Neutrophil (primary cell): ENCODE data around the gene LILRB5.
"Not testable (repeated sequence)": the region's sequence is repeated elsewhere in the genome, so short reads cannot be mapped to it uniquely, and the experiment has no call there.

ENCODE experiments used
- H3K27ac ChIP-seq: fragments of 200-600 bp; sonication (generic); 2 replicates; pipeline ENCODE4 v1.5.1; 2016; ENCODE audit warnings: mild to moderate bottlenecking, moderate library complexity
- H3K27me3 ChIP-seq: fragments of 200-600 bp; sonication (generic); 2 replicates; pipeline ENCODE4 v1.6.0; 2016; ENCODE audit warnings: mild to moderate bottlenecking
- H3K36me3 ChIP-seq: fragments of 200-600 bp; sonication (generic); 2 replicates; pipeline ENCODE4 v1.5.1; 2017
- H3K4me1 ChIP-seq, 2 experiments: fragments of 200-600 bp in 1 of 2; sonication (generic) in 1 of 2; 1 replicate in 1 of 2; 2 replicates in 1 of 2; pipeline versions ENCODE4 v1.5.1 to v1.6.1; 2013 to 2016; ENCODE audit warnings: low read depth in 1 of 2, low read length in 1 of 2, mild to moderate bottlenecking in 1 of 2, moderate library complexity in 1 of 2; ENCODE audit not compliant: control insufficient read depth in 1 of 2, insufficient read depth in 1 of 2
- H3K4me3 ChIP-seq, 2 experiments: fragments of 200-600 bp in 1 of 2; sonication (generic) in 1 of 2; 1 replicate in 1 of 2; 2 replicates in 1 of 2; pipeline ENCODE4 v1.5.1; 2013 to 2016; ENCODE audit warnings: low read depth in 1 of 2, low read length in 1 of 2, mild to moderate bottlenecking in 1 of 2, moderate library complexity in 1 of 2
- H3K9me3 ChIP-seq: fragments of 200-600 bp; sonication (generic); 2 replicates; pipeline ENCODE4 v1.5.1; 2016
- TF ChIP-seq, protein P1 (sequence below): fragments of 200-600 bp; sonication (generic); IDR thresholded peaks from 2 replicates; pipeline ENCODE4 v1.5.1; 2016; ENCODE audit warnings: antibody characterized with exemption

LILRB5 gene

GRCh38 chr19:54248016-54248601 lies 9.0 kb downstream of the LILRB5 start:
- peak overlapping the region; percentile 33 to 41 for H3K4me3 ChIP-seq
- H3K36me3 ChIP-seq, result no peaks in the 10 kb centered on the region
- H3K27ac ChIP-seq, result peak overlapping the region; percentile 94
- TF ChIP-seq, protein P1, sequence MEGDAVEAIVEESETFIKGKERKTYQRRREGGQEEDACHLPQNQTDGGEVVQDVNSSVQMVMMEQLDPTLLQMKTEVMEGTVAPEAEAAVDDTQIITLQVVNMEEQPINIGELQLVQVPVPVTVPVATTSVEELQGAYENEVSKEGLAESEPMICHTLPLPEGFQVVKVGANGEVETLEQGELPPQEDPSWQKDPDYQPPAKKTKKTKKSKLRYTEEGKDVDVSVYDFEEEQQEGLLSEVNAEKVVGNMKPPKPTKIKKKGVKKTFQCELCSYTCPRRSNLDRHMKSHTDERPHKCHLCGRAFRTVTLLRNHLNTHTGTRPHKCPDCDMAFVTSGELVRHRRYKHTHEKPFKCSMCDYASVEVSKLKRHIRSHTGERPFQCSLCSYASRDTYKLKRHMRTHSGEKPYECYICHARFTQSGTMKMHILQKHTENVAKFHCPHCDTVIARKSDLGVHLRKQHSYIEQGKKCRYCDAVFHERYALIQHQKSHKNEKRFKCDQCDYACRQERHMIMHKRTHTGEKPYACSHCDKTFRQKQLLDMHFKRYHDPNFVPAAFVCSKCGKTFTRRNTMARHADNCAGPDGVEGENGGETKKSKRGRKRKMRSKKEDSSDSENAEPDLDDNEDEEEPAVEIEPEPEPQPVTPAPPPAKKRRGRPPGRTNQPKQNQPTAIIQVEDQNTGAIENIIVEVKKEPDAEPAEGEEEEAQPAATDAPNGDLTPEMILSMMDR, result no peak
- peaks cover 2% of the 10 kb centered on the region for H3K27me3 ChIP-seq
- H3K4me1 ChIP-seq, result peaks cover 25 to 35% of the 10 kb centered on the region in 2 experiments
- H3K9me3 ChIP-seq, result no peaks in the 10 kb centered on the region

- TF ChIP-seq, protein P1, result no peak
- Histone ChIP-seq H3K27ac (peak overlapping the region; percentile 94), H3K9me3 (no peaks in the 10 kb centered on the region), H3K4me1 (peaks cover 25 to 42% of the 10 kb centered on the region in 2 experiments), H3K4me3 (peak overlapping the region; percentile 33 to 41), H3K36me3 (no peaks in the 10 kb centered on the region), H3K27me3 (no peaks in the 10 kb centered on the region)
Measured at GRCh38 chr19:54247106-54247930, 9.8 kb downstream of the LILRB5 start.

DNA sequence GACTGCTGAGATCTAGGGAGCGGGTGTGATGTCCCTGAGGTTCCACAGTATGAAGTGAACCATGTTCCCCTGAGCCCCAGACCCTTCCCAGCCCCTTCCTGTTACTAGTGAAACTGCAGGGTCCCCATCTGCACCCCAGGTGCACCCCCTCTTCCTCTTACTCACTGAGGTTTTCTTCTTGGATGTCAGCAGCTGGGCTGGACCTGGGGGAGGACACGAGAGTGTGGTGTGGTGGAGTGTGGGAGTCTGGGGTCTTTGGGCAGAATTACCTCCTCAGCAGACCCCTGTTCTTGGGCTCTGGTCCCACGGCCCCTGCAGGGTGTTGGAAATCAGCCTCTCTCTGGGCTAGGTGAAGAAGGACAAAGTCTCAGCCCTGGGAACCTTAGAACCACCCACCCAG lies 11.1 kb downstream of the LILRB5 start:
- Histone ChIP-seq H3K27me3 (no peaks in the 10 kb centered on the region), H3K9me3 (no peaks in the 10 kb centered on the region), H3K4me3 (no peak overlapping the region), H3K4me1 (peaks cover 25 to 54% of the 10 kb centered on the region in 2 experiments), H3K36me3 (no peaks in the 10 kb centered on the region), H3K27ac (no peak overlapping the region)
- TF ChIP-seq, protein P1, result no peak

DNA sequence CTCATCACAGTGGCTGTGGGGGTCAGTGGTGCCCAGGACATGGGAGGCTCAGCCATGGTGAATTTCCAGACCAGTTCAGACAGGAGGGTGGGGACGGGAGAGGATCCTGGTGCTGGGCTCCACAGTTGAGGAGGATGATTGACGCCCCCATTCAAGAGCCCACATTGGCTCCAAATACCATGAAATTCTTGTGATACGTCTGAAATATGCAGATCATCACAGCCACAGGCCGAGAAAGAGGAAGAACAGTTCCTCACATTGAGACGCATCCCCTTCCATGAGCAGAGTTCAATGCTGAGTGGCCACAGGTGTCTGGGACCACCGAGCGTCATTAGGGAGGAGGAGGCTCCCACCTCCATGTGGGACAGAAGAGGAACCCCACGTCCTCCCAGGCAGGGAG lies 13.3 kb downstream of the LILRB5 start:
- Histone ChIP-seq H3K36me3 (peaks cover 18% of the 10 kb centered on the region), H3K4me1 (peaks cover 41 to 61% of the 10 kb centered on the region in 2 experiments)
- not testable (repeated sequence) for H3K27me3 ChIP-seq, H3K4me3 ChIP-seq, H3K27ac ChIP-seq, H3K9me3 ChIP-seq

DNA sequence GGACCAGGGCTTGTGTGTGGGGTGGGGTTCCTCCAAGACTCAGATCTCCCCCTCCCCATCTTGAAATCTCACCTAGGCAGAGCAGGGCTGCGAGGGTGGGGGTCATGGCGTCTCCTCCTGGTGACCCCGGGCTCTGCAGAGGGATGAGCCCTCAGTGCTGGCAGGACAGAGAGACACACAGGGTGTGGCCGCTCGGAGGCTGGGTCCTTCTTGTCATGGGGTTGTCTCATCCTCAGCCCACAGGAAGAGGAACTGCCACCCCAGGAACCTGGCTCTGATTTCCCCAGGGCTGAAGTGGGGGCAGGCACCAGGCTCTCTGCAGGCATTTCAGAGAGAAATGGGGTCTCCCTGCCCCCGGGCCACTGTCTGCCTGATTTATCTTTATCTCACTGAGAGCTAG lies 14.4 kb downstream of the LILRB5 start, which contains the start of gene LILRA6:
LILRA6 (minus strand) TSS at position 145 of the 400 bp plus-strand sequence.
- peaks cover 29% of the 10 kb centered on the region for H3K36me3 ChIP-seq
- peak within 1 kb of the TSS; percentile 28 to 76 for H3K4me3 ChIP-seq
- peaks cover 31 to 50% of the 10 kb centered on the region in 2 experiments for H3K4me1 ChIP-seq
- not testable (repeated sequence) for H3K9me3 ChIP-seq, H3K27me3 ChIP-seq
- peak within 1 kb of the TSS; percentile 74 for H3K27ac ChIP-seq

GRCh38 chr19:54242234-54242633 lies 14.8 kb downstream of the LILRB5 start:
- H3K36me3 ChIP-seq, result peaks cover 33% of the 10 kb centered on the region
- peak overlapping the region; percentile 74 for H3K27ac ChIP-seq
- H3K27me3 ChIP-seq, H3K9me3 ChIP-seq: not testable (repeated sequence)
- peaks cover 27 to 48% of the 10 kb centered on the region in 2 experiments for H3K4me1 ChIP-seq
- peak overlapping the region; percentile 28 to 76 for H3K4me3 ChIP-seq

DNA sequence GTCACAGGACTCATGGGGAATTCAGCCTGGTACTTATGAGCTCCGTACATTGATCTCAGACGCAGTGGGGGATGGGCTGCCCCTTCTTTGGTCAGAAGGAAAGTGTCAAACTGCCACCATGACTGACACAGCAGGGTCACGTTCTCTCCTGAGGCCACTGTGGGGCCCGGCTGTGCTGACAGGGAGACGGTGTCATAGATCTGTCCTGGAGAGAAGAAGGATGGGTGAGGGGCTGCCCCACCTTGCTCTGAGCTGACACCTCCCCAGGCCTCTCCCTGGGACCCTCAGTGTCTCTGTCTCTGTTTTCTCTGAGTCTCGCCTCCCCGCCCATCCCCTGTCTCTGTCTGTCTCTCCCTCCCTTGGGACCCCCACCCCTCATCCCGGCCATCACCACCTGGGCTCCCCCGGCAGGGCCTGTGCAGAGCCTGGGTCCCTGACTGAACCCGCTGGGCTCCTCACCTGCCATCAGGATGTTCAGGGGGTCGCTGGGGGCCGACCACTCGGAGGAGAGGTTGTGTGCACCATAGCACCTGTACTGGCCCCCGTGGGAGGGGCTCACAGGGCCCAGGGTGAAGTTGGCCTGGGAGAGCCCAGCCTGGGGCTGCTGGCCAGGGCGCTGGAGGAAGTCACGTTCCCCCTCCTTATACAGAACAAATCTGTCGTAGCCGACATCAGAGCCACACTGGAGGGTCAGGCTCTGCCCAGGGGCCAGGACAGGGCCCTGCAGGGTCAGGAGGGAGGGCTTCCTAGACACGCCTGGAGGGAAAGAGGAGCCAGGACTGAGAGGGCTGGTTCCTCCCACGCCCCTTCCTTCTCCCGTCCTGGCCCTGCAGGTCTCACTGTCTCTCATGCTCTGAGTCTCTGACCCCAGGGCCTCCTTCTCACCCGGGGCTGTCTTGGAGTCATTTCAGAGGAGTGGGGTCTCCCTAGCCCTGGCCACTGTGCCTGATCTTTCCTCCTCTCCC lies 16.4 kb downstream of the LILRB5 start:
- Histone ChIP-seq H3K4me3 (peak overlapping the region in 1 of 2 experiments; percentile 28), H3K4me1 (peaks cover 17 to 39% of the 10 kb centered on the region in 2 experiments), H3K36me3 (peaks cover 49% of the 10 kb centered on the region), H3K27ac (peak overlapping the region; percentile 63)
- not testable (repeated sequence) for H3K27me3 ChIP-seq, H3K9me3 ChIP-seq

GRCh38 chr19:54239491-54240371 lies 17.3 kb downstream of the LILRB5 start:
- peak overlapping the region; percentile 67 for H3K27ac ChIP-seq
- H3K27me3 ChIP-seq, H3K9me3 ChIP-seq, H3K4me3 ChIP-seq: not testable (repeated sequence)
- peaks cover 20 to 43% of the 10 kb centered on the region in 2 experiments for H3K4me1 ChIP-seq
- peaks cover 55% of the 10 kb centered on the region for H3K36me3 ChIP-seq
